GM12872 (cell line): ENCODE data around the gene ERBB3.

ENCODE experiments used
- TF ChIP-seq, protein P1 (sequence below): IDR thresholded peaks from 3 replicates; pipeline ENCODE4 v1.5.1; 2011; ENCODE audit warnings: low read depth, mild to moderate bottlenecking, low read length, moderate library complexity; ENCODE audit not compliant: insufficient read depth

Gene ERBB3

DNA sequence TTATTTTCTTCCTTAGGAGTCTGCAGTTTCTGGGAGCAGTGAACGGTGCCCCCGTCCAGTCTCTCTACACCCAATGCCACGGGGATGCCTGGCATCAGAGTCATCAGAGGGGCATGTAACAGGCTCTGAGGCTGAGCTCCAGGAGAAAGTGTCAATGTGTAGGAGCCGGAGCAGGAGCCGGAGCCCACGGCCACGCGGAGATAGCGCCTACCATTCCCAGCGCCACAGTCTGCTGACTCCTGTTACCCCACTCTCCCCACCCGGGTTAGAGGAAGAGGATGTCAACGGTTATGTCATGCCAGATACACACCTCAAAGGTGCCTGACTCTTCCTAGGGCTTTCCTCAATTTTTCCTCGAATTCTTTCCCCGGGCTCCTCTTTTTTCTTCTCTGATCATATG is 21.1 kb downstream of the ERBB3 start:
- TF ChIP-seq, protein P1, sequence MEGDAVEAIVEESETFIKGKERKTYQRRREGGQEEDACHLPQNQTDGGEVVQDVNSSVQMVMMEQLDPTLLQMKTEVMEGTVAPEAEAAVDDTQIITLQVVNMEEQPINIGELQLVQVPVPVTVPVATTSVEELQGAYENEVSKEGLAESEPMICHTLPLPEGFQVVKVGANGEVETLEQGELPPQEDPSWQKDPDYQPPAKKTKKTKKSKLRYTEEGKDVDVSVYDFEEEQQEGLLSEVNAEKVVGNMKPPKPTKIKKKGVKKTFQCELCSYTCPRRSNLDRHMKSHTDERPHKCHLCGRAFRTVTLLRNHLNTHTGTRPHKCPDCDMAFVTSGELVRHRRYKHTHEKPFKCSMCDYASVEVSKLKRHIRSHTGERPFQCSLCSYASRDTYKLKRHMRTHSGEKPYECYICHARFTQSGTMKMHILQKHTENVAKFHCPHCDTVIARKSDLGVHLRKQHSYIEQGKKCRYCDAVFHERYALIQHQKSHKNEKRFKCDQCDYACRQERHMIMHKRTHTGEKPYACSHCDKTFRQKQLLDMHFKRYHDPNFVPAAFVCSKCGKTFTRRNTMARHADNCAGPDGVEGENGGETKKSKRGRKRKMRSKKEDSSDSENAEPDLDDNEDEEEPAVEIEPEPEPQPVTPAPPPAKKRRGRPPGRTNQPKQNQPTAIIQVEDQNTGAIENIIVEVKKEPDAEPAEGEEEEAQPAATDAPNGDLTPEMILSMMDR, result no peak

DNA sequence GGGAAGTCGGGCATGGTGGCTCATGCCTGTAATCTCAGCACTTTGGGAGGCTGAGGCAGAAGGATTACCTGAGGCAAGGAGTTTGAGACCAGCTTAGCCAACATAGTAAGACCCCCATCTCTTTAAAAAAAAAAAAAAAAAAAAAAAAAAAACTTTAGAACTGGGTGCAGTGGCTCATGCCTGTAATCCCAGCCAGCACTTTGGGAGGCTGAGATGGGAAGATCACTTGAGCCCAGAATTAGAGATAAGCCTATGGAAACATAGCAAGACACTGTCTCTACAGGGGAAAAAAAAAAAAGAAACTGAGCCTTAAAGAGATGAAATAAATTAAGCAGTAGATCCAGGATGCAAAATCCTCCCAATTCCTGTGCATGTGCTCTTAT is 22.7 kb downstream of the ERBB3 start:
- TF ChIP-seq, protein P1, result no peak

DNA sequence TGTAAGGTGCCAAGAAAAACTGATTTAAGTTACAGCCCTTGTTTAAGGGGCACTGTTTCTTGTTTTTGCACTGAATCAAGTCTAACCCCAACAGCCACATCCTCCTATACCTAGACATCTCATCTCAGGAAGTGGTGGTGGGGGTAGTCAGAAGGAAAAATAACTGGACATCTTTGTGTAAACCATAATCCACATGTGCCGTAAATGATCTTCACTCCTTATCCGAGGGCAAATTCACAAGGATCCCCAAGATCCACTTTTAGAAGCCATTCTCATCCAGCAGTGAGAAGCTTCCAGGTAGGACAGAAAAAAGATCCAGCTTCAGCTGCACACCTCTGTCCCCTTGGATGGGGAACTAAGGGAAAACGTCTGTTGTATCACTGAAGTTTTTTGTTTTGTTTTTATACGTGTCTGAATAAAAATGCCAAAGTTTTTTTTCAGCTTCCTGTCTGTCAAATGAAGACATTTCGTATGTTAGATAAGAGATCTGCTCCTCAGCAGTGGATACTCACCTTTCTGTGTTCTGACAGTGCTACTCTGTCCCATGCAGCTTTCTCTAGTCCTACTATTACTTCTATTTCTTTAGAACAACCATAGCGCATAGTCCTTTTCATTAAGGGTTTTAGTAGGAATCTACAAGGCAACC is 23.2 kb downstream of the ERBB3 start:
- TF ChIP-seq, protein P1, result no peak

DNA sequence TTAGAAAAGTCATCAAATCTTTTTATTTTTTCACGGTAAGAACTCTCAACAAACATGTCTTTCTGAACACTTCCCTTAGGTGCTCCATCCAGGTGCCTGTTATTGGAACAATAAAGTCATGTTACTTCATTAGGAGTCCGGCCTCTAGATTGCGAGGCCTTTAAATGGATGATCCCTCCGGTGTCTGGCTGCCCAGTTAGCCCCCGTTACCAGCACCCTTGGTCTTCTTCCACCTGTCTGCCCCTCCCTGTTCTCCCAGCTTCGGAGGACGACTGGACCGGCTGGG is 23.8 kb downstream of the ERBB3 start:
- TF ChIP-seq, protein P1, result no peak

DNA sequence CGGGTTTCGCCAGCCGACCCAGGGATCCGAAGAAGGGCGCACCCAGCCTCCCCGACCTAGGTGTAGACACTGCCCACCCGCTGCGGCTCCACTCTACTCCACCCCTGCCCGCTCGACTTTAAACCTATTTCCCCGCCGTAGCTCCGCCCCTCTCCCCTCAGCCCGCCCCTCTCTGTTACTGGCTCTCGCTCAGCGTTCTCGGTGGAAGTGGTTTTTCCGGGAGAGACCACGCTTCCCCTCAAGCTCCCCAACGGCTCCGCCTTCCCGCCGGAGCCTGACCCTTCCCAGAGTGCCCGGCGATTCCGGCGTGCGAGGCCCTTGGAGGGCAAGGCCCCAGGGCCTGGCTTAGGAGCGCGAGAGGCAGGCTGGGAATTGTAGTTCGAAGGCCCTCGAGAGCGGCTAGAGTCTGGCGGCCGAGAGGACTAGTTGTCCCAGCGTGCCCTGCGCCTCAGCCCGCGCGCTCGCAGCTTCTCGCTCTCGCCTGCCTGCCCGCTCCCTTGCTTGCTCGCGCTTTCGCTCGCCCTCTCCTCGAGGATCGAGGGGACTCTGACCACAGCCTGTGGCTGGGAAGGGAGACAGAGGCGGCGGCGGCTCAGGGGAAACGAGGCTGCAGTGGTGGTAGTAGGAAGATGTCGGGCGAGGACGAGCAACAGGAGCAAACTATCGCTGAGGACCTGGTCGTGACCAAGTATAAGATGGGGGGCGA is 24.3 kb downstream of the ERBB3 start, which contains the start of gene PA2G4:
PA2G4 (plus strand) TSS at position 451 of the 706 bp plus-strand sequence; CDS start at position 630, 179 bp downstream.
- TF ChIP-seq, protein P1, result no peak

DNA sequence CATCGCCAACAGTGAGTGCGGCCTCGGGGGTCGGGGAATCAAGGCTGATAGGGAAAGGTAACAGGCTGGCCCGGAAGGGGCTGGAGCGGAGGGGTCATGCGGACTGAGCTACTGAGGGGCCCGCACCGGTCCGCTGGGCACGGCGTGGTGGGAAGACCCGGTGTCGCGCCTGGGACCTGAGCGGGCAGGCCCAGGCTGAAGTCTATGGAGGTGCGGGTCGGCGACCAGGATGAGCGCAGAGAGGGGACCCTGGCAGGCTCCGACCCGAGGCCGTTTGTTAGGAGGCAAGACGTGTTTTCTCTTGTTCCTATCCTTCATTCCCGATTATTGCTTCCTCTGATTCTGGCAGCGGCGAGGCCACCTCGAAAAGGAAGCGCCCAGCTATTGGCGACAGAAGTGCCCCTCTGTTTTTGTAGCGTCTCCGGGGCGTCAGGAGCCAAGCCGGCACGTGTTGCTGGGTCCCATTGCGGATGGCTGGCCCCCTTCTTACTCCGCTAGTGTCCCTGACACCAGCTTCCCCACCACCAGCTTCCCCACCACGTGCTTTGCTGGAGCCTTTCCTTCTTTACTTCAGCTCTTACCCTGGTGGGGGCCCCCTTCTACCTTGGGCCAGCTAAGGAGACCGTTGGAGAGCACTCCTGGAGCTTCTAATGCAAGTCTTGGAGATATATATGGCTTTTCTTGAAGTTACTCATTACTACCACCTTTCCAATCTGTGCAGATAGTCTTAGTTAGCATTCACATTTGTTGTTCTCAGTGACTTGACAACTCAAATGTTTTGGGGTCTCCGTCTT is 25.0 kb downstream of the ERBB3 start:
- TF ChIP-seq, protein P1, result 0 out of 3 replicates have a peak, but pooled peaks have one; percentile 1

DNA sequence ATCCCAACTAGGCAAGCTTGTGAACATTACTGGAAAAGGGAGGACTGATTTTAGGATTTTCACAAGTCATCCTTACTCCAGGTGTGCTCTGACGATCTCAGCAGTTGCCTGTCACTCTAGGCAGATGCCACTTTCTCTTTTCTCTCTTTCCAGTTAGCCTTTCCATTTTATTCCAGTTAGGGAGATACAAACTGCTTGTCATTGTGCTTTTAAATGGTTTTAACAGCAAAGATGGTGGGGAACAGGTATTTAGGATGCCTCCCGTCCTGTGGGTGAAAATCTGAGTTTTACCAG is 25.6 kb downstream of the ERBB3 start:
- TF ChIP-seq, protein P1, result no peak
